Osteocyte (in vitro differentiated cells): ENCODE data around the gene CLPTM1. TPM values are rescaled to one million over a fixed set of nuclear protein-coding genes. Genes with fewer than 3 reads are reported as not detected.
"Not testable (repeated sequence)": the region's sequence is repeated elsewhere in the genome, so short reads cannot be mapped to it uniquely, and the experiment has no call there.

Experiments
- DNase-seq: peaks from one replicate; pipeline ENCODE4 v3.0.0; 2021; ENCODE audit warnings: mixed read lengths; ENCODE audit not compliant: unreplicated experiment; ENCODE audit errors: extremely low spot score
- H3K27ac Mint-ChIP-seq: one replicate; pipeline ENCODE4 v1.8.0; 2021; ENCODE audit warnings: mild to moderate bottlenecking, mixed read lengths; ENCODE audit not compliant: unreplicated experiment
- H3K27me3 Mint-ChIP-seq: one replicate; pipeline ENCODE4 v1.8.0; 2021; ENCODE audit warnings: mixed read lengths; ENCODE audit not compliant: unreplicated experiment
- H3K36me3 Mint-ChIP-seq: one replicate; pipeline ENCODE4 v1.8.0; 2021; ENCODE audit warnings: mixed read lengths; ENCODE audit not compliant: unreplicated experiment
- H3K4me1 Mint-ChIP-seq: one replicate; pipeline ENCODE4 v1.8.0; 2021; ENCODE audit warnings: mixed read lengths; ENCODE audit not compliant: unreplicated experiment
- H3K4me3 Mint-ChIP-seq: one replicate; pipeline ENCODE4 v1.8.0; 2021; ENCODE audit warnings: mild to moderate bottlenecking, moderate library complexity, mixed read lengths; ENCODE audit not compliant: unreplicated experiment
- H3K9me3 Mint-ChIP-seq: one replicate; pipeline ENCODE4 v1.8.0; 2021; ENCODE audit warnings: mixed read lengths; ENCODE audit not compliant: unreplicated experiment
- CTCF ChIP-seq: fragments of 200-600 bp; sonication (generic); IDR thresholded peaks from 2 replicates; pipeline ENCODE4 v1.5.0; 2021; ENCODE audit warnings: antibody characterized with exemption, mild to moderate bottlenecking, moderate library complexity
- total RNA-seq: library from RNA; stranded (reverse); gene quantifications from 2 replicates; pipeline ENCODE4 v1.2.1, GENCODE V29; 2021

The CLPTM1 gene
- total RNA-seq, 1 donor from 2014 or later = 124 TPM

GRCh38 chr19:44990966-44991365 is 35.8 kb downstream of the CLPTM1 start:
- Mint-ChIP-seq H3K9me3 (no peaks in the 10 kb centered on the region), H3K36me3 (peaks cover 21% of the 10 kb centered on the region), H3K27me3 (no peaks in the 10 kb centered on the region), H3K27ac (no peak overlapping the region), H3K4me1 (no peaks in the 10 kb centered on the region), H3K4me3 (no peak overlapping the region)
- TF ChIP-seq CTCF = no peak
- DNase-seq = no peak

GRCh38 chr19:44992336-44993163 is 37.4 kb downstream of the CLPTM1 start:
- H3K9me3 Mint-ChIP-seq = no peaks in the 10 kb centered on the region
- H3K4me3 Mint-ChIP-seq = no peak overlapping the region
- H3K27me3 Mint-ChIP-seq = no peaks in the 10 kb centered on the region
- H3K36me3 Mint-ChIP-seq = peaks cover 13% of the 10 kb centered on the region
- no peaks in the 10 kb centered on the region for H3K4me1 Mint-ChIP-seq
- no peak overlapping the region for H3K27ac Mint-ChIP-seq
- DNase-seq = no peak
- no peak for TF ChIP-seq CTCF

GRCh38 chr19:44993526-44993925 is 38.3 kb downstream of the CLPTM1 start:
- Mint-ChIP-seq H3K9me3 (no peaks in the 10 kb centered on the region), H3K36me3 (peaks cover 10% of the 10 kb centered on the region), H3K27ac (no peak overlapping the region), H3K27me3 (no peaks in the 10 kb centered on the region), H3K4me3 (no peak overlapping the region), H3K4me1 (no peaks in the 10 kb centered on the region)
- TF ChIP-seq CTCF = no peak
- DNase-seq = no peak

GRCh38 chr19:44993926-44994537 is 38.9 kb downstream of the CLPTM1 start:
- Mint-ChIP-seq H3K27me3 (no peaks in the 10 kb centered on the region), H3K4me3 (no peak overlapping the region), H3K9me3 (no peaks in the 10 kb centered on the region), H3K4me1 (no peaks in the 10 kb centered on the region), H3K36me3 (peaks cover 7% of the 10 kb centered on the region), H3K27ac (no peak overlapping the region)
- DNase-seq = no peak
- no peak for TF ChIP-seq CTCF

- Mint-ChIP-seq H3K27me3 (no peaks in the 10 kb centered on the region), H3K27ac (no peak overlapping the region), H3K4me3 (no peak overlapping the region), H3K36me3 (no peaks in the 10 kb centered on the region), H3K4me1 (peaks cover 6% of the 10 kb centered on the region), H3K9me3 (no peaks in the 10 kb centered on the region)
- DNase-seq = no peak
- TF ChIP-seq CTCF = no peak
These were observed 42.8 kb downstream of the CLPTM1 start for GRCh38 chr19:44998025-44998424.

GRCh38 chr19:44999131-44999925 is 44.1 kb downstream of the CLPTM1 start:
- not testable (repeated sequence) for DNase-seq, H3K36me3 Mint-ChIP-seq, H3K9me3 Mint-ChIP-seq, H3K4me1 Mint-ChIP-seq, H3K27me3 Mint-ChIP-seq, H3K27ac Mint-ChIP-seq
- peak overlapping the region; percentile 14 for H3K4me3 Mint-ChIP-seq

DNA sequence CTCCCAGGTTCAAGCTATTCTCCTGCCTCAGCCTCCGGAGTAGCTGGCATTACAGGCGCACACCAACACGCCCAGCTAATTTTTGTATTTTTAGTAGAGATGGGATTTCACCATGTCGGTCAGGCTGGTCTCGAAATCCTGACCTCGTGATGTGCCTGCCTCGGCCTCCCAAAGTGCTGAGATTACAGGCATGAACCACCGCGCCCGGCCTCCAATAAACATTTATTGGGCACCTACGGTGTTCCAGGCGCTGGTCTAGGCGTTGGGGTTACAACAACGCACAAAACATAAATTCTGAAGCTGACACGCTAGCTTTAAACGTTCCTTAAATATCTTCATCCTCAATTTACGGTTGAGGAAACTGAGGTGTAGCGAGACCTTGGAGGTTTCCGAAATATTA is 45.5 kb downstream of the CLPTM1 start:
- peak overlapping the region; percentile 60 for H3K4me3 Mint-ChIP-seq
- H3K27me3 Mint-ChIP-seq, H3K27ac Mint-ChIP-seq, H3K9me3 Mint-ChIP-seq, H3K36me3 Mint-ChIP-seq, H3K4me1 Mint-ChIP-seq, DNase-seq: not testable (repeated sequence)
